Astrocyte (in vitro differentiated cells and primary cell): ENCODE measurements around the gene NAV2. TPM values are rescaled to one million over a fixed set of nuclear protein-coding genes. Genes with fewer than 3 reads are reported as not detected.

ENCODE experiments used
- DNase-seq: peaks from one replicate; pipeline ENCODE4 v3.0.0-alpha.2; 2010; ENCODE audit warnings: low read depth
- FAIRE-seq: peaks from 2 replicates; lab custom pipeline; 2011; peaks lifted over from hg19 to GRCh38; lab: Jason Lieb, UNC
- H2AFZ ChIP-seq: 2 replicates; pipeline ENCODE4 v1.6.0; 2012; ENCODE audit warnings: low read depth, low read length, inconsistent platforms
- H3K27ac ChIP-seq: 2 replicates; pipeline ENCODE4 v1.5.1; 2011; ENCODE audit warnings: low read depth, low read length, inconsistent platforms
- H3K27me3 ChIP-seq: 2 replicates; pipeline ENCODE4 v1.6.0; 2011; ENCODE audit warnings: low read length, inconsistent platforms; ENCODE audit not compliant: insufficient read depth
- H3K36me3 ChIP-seq: 2 replicates; pipeline ENCODE4 v1.5.1; 2011; ENCODE audit warnings: low read length, inconsistent platforms; ENCODE audit not compliant: insufficient read depth
- H3K4me1 ChIP-seq: 2 replicates; pipeline ENCODE4 v1.5.1; 2011; ENCODE audit warnings: low read length, inconsistent platforms; ENCODE audit not compliant: insufficient read depth
- H3K4me2 ChIP-seq: 2 replicates; pipeline ENCODE4 v1.6.0; 2012; ENCODE audit warnings: low read length, inconsistent platforms
- H3K4me3 ChIP-seq: 2 replicates; pipeline ENCODE4 v1.5.1; 2011; ENCODE audit warnings: low read depth, mild to moderate bottlenecking, low read length, inconsistent platforms; ENCODE audit not compliant: insufficient read depth
- H3K79me2 ChIP-seq: 2 replicates; pipeline ENCODE4 v1.6.0; 2012; ENCODE audit warnings: mild to moderate bottlenecking, low read length, inconsistent platforms; ENCODE audit not compliant: insufficient read depth
- H3K9ac ChIP-seq: 2 replicates; pipeline ENCODE4 v1.6.0; 2012; ENCODE audit warnings: mild to moderate bottlenecking, low read length, inconsistent platforms
- H3K9me3 ChIP-seq: 2 replicates; pipeline ENCODE4 v1.5.1; 2012; ENCODE audit warnings: low read depth, mild to moderate bottlenecking, low read length, inconsistent platforms; ENCODE audit not compliant: insufficient read depth
- H4K20me1 ChIP-seq: 2 replicates; pipeline ENCODE4 v1.6.0; 2012; ENCODE audit warnings: low read length, inconsistent platforms; ENCODE audit not compliant: insufficient read depth
- H3K27ac Mint-ChIP-seq: one replicate; pipeline ENCODE4 v1.8.0; 2021; ENCODE audit warnings: mild to moderate bottlenecking, mixed read lengths; ENCODE audit not compliant: unreplicated experiment
- H3K27me3 Mint-ChIP-seq: one replicate; pipeline ENCODE4 v1.8.0; 2021; ENCODE audit warnings: low read depth, mixed read lengths; ENCODE audit not compliant: unreplicated experiment
- H3K36me3 Mint-ChIP-seq: one replicate; pipeline ENCODE4 v1.8.0; 2021; ENCODE audit warnings: low read depth, mixed read lengths; ENCODE audit not compliant: unreplicated experiment
- H3K4me1 Mint-ChIP-seq: one replicate; pipeline ENCODE4 v1.8.0; 2021; ENCODE audit warnings: low read depth, mixed read lengths; ENCODE audit not compliant: unreplicated experiment
- H3K4me3 Mint-ChIP-seq: one replicate; pipeline ENCODE4 v1.8.0; 2021; ENCODE audit warnings: mild to moderate bottlenecking, moderate library complexity, mixed read lengths; ENCODE audit not compliant: unreplicated experiment
- H3K9me3 Mint-ChIP-seq: one replicate; pipeline ENCODE4 v1.8.0; 2021; ENCODE audit warnings: mild to moderate bottlenecking, mixed read lengths; ENCODE audit not compliant: unreplicated experiment
- CTCF ChIP-seq: IDR thresholded peaks from 2 replicates; pipeline ENCODE4 v1.5.1; 2011; ENCODE audit warnings: low read depth, mild to moderate bottlenecking, inconsistent platforms, low read length, moderate library complexity; ENCODE audit not compliant: insufficient read depth
- EZH2 ChIP-seq: IDR thresholded peaks from 2 replicates; pipeline ENCODE4 v1.6.1; 2012; ENCODE audit warnings: mild to moderate bottlenecking, low read length, inconsistent platforms; ENCODE audit not compliant: insufficient read depth
- total RNA-seq: library from RNA; stranded (reverse); gene quantifications from 2 replicates; pipeline ENCODE4 v1.2.1, GENCODE V29; 2021

NAV2 gene
- total RNA-seq, 1 donor from 2014 or later, result 20.6 TPM

- no peaks in the 10 kb centered on the region for H3K9me3 ChIP-seq
- TF ChIP-seq EZH2 (no peak), CTCF (no peak)
- DNase-seq, result no peak
- Mint-ChIP-seq H3K27me3 (peaks cover 19% of the 10 kb centered on the region), H3K9me3 (no peaks in the 10 kb centered on the region), H3K4me1 (peaks cover 17% of the 10 kb centered on the region), H3K27ac (no peak overlapping the region), H3K36me3 (peaks cover 2% of the 10 kb centered on the region), H3K4me3 (no peak overlapping the region)
- peaks cover 97% of the 10 kb centered on the region for H4K20me1 ChIP-seq
- no peaks in the 10 kb centered on the region for H3K36me3 ChIP-seq
- FAIRE-seq, result no peak
- H3K4me1 ChIP-seq, result peaks cover 10% of the 10 kb centered on the region
- H3K4me3 ChIP-seq, result no peak overlapping the region
- peaks cover 53% of the 10 kb centered on the region for H3K27me3 ChIP-seq
- H3K9ac ChIP-seq, result no peak overlapping the region
- H3K4me2 ChIP-seq, result no peak overlapping the region
- H2AFZ ChIP-seq, result no peak overlapping the region
- no peak overlapping the region for H3K27ac ChIP-seq
- no peaks in the 10 kb centered on the region for H3K79me2 ChIP-seq
Observed at GRCh38 chr11:19771463-19771862, 58.8 kb downstream of the NAV2 start.

GRCh38 chr11:19772480-19772879 is 59.8 kb downstream of the NAV2 start:
- no peak overlapping the region for H3K4me3 Mint-ChIP-seq
- H3K27ac Mint-ChIP-seq, result no peak overlapping the region
- FAIRE-seq, result no peak
- peaks cover 90% of the 10 kb centered on the region for H4K20me1 ChIP-seq
- H3K36me3 Mint-ChIP-seq, result peaks cover 2% of the 10 kb centered on the region
- H3K27me3 Mint-ChIP-seq, result peaks cover 14% of the 10 kb centered on the region
- peaks cover 11% of the 10 kb centered on the region for H3K4me1 ChIP-seq
- no peak overlapping the region for H3K27ac ChIP-seq
- DNase-seq, result no peak
- H3K9me3 Mint-ChIP-seq, result no peaks in the 10 kb centered on the region
- no peak overlapping the region for H3K9ac ChIP-seq
- TF ChIP-seq CTCF, result no peak
- no peak for TF ChIP-seq EZH2
- no peaks in the 10 kb centered on the region for H3K36me3 ChIP-seq
- H3K4me2 ChIP-seq, result no peak overlapping the region
- no peaks in the 10 kb centered on the region for H3K79me2 ChIP-seq
- no peak overlapping the region for H3K4me3 ChIP-seq
- no peaks in the 10 kb centered on the region for H3K9me3 ChIP-seq
- H2AFZ ChIP-seq, result no peak overlapping the region
- peaks cover 17% of the 10 kb centered on the region for H3K4me1 Mint-ChIP-seq
- peaks cover 46% of the 10 kb centered on the region for H3K27me3 ChIP-seq

- Histone ChIP-seq H3K4me3 (no peak overlapping the region), H3K4me1 (peaks cover 16% of the 10 kb centered on the region), H3K9ac (no peak overlapping the region), H3K9me3 (no peaks in the 10 kb centered on the region), H3K4me2 (no peak overlapping the region), H3K27ac (no peak overlapping the region), H3K36me3 (no peaks in the 10 kb centered on the region), H3K79me2 (no peaks in the 10 kb centered on the region), H4K20me1 (peaks cover 89% of the 10 kb centered on the region), H3K27me3 (peaks cover 33% of the 10 kb centered on the region), H2AFZ (no peak overlapping the region)
- Mint-ChIP-seq H3K4me3 (no peak overlapping the region), H3K9me3 (no peaks in the 10 kb centered on the region), H3K36me3 (peaks cover 2% of the 10 kb centered on the region), H3K27ac (no peak overlapping the region), H3K27me3 (peaks cover 11% of the 10 kb centered on the region), H3K4me1 (peaks cover 20% of the 10 kb centered on the region)
- TF ChIP-seq CTCF (no peak), EZH2 (no peak)
- FAIRE-seq, result no peak
- no peak for DNase-seq
Observed at GRCh38 chr11:19774329-19774728, 61.7 kb downstream of the NAV2 start.
